Stimulated activated CD4-positive, alpha-beta T cell treated with anti-CD3 and anti-CD28 coated beads, Interleukin-12 subunit alpha, Interleukin-12 subunit beta, amount 100 ng/mL, for 48 hours (primary cell): ENCODE measurements around the gene PDE11A.

Experiments used
- DNase-seq, 3 donors: peaks; one replicate each; pipeline ENCODE4 v3.0.0-alpha.2; 2020; ENCODE audit warnings: low read depth in 2 of 3, low spot score in 1 of 3

The PDE11A gene

GRCh38 chr2:177673602-177674595, 398.7 kb downstream of the PDE11A start:
- no peak for DNase-seq

- DNase-seq, result no peak
Measured at GRCh38 chr2:177671662-177672061, 400.9 kb downstream of the PDE11A start.

GRCh38 chr2:177670791-177671535, 401.6 kb downstream of the PDE11A start:
- DNase-seq, result no peak

GRCh38 chr2:177669625-177670330, 402.8 kb downstream of the PDE11A start:
- DNase-seq, result no peak

GRCh38 chr2:177669201-177669600, 403.4 kb downstream of the PDE11A start:
- no peak for DNase-seq

- no peak for DNase-seq
Measured at GRCh38 chr2:177668617-177669016, 404.0 kb downstream of the PDE11A start.

- DNase-seq, result no peak
Measured at GRCh38 chr2:177667626-177668025, 405.0 kb downstream of the PDE11A start.

- DNase-seq, result no peak
Measured at GRCh38 chr2:177666408-177666807, 406.2 kb downstream of the PDE11A start.

GRCh38 chr2:177665948-177666347, 406.6 kb downstream of the PDE11A start:
- no peak for DNase-seq

- DNase-seq, result no peak
Measured at GRCh38 chr2:177665328-177665727, 407.2 kb downstream of the PDE11A start.

GRCh38 chr2:177662895-177663294, 409.7 kb downstream of the PDE11A start:
- no peak for DNase-seq

GRCh38 chr2:177660742-177661141, 411.8 kb downstream of the PDE11A start:
- DNase-seq, result no peak

- no peak for DNase-seq
Measured at GRCh38 chr2:177658309-177658708, 414.3 kb downstream of the PDE11A start.

- DNase-seq, result no peak
Measured at GRCh38 chr2:177651833-177652232, 420.7 kb downstream of the PDE11A start.

GRCh38 chr2:177649568-177650518, 422.7 kb downstream of the PDE11A start:
- DNase-seq, result no peak

GRCh38 chr2:177646791-177647190, 425.8 kb downstream of the PDE11A start:
- DNase-seq, result no peak

- DNase-seq, result no peak
Measured at GRCh38 chr2:177646241-177646640, 426.3 kb downstream of the PDE11A start.

GRCh38 chr2:177641331-177641730, 431.2 kb downstream of the PDE11A start:
- DNase-seq, result no peak

- DNase-seq, result no peak
Measured at GRCh38 chr2:177640423-177640822, 432.2 kb downstream of the PDE11A start.

- DNase-seq, result no peak
Measured at GRCh38 chr2:177639262-177639914, 433.2 kb downstream of the PDE11A start.
